Kidney epithelial cell (primary cell): ENCODE data around the gene RING1. TPM values are rescaled to one million over a fixed set of nuclear protein-coding genes. Genes with fewer than 3 reads are reported as not detected.
A peak's percentile ranks its signal among the peaks of the same experiment; 100 is the strongest.

Experiments
- DNase-seq: peaks from one replicate; pipeline ENCODE4 v3.0.0-alpha.2; 2010; ENCODE audit warnings: low read depth
- H3K27me3 ChIP-seq: 2 replicates; pipeline ENCODE4 v1.6.0; 2011; ENCODE audit warnings: low read length; ENCODE audit not compliant: control insufficient read depth, insufficient read depth
- H3K36me3 ChIP-seq: 2 replicates; pipeline ENCODE4 v1.5.1; 2011; ENCODE audit warnings: low read length; ENCODE audit not compliant: control insufficient read depth, insufficient read depth
- H3K4me3 ChIP-seq: 2 replicates; pipeline ENCODE4 v1.5.1; 2011; ENCODE audit warnings: low read depth, mild to moderate bottlenecking, control low read depth, low read length
- CTCF ChIP-seq: IDR thresholded peaks from 2 replicates; pipeline ENCODE4 v1.5.1; 2011; ENCODE audit warnings: mild to moderate bottlenecking, moderate library complexity, low read length, control low read depth, inconsistent platforms; ENCODE audit not compliant: insufficient read depth, poor library complexity, severe bottlenecking
- total RNA-seq: library from RNA; depleted of rRNA; stranded (reverse); fragments of >200 nt; gene quantifications from 2 replicates; pipeline ENCODE4 v1.2.3, GENCODE V29; 2015

RING1 gene
- total RNA-seq, 1 donor from 2014 or later = 12.1 TPM

GRCh38 chr6:33248932-33249731, 40.8 kb downstream of the RING1 start:
- Histone ChIP-seq H3K27me3 (no peaks in the 10 kb centered on the region), H3K36me3 (no peaks in the 10 kb centered on the region), H3K4me3 (peak overlapping the region; percentile 49)
- TF ChIP-seq CTCF = peak; percentile 19
- peak; percentile 94 for DNase-seq

DNA sequence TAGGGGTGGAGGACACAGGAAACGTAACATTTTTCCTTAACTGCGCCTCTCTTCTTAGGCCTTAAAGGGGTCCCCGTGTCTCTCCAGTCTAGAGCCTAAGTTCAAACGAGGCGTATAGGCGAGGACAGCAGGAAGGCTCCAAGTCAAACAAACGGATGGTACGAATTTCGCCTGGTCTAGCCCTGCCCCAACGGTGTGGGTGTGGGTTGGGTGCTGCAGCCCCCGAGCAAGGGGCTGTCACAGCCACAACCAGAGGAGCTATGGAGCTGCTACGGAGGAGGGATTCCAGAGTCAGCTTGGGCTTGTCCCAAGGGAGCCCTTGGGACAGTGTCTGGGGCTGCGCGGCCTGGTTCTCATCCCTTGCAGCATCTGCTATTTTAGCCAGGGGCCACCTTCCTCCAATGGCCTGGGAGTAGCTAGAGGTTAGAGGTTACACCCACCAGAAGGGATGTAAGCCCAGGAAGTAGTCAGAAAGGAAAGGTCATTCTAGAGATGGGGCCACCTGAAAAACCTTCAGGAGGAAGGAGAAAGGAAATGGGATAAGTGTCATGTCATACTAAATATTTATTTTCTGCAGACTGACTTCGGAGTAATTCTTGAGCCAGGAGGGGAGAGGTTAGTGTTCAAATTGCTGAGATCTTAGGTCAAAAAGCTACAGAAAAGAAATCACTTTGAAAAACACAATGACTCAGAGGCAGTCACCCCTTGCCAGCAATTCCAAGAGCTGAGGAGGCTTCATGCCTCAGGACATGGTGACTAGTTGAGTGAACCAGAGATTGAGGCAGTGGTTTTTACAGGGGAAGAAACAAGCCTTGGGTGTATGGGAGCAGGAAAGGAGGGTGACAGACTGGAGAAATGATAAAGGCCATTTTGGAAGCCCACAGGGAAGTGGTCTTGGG, 41.7 kb downstream of the RING1 start:
- peak; percentile 62 for DNase-seq
- H3K4me3 ChIP-seq = peak overlapping the region; percentile 49

GRCh38 chr6:33250731-33251130, 42.4 kb downstream of the RING1 start:
- Histone ChIP-seq H3K27me3 (no peaks in the 10 kb centered on the region), H3K4me3 (no peak overlapping the region), H3K36me3 (no peaks in the 10 kb centered on the region)
- DNase-seq = no peak
- TF ChIP-seq CTCF = no peak

More for the DNA sequence above, 41.7 kb downstream of the RING1 start:
- Histone ChIP-seq H3K27me3 (no peaks in the 10 kb centered on the region), H3K36me3 (no peaks in the 10 kb centered on the region)
- TF ChIP-seq CTCF = no peak

DNA sequence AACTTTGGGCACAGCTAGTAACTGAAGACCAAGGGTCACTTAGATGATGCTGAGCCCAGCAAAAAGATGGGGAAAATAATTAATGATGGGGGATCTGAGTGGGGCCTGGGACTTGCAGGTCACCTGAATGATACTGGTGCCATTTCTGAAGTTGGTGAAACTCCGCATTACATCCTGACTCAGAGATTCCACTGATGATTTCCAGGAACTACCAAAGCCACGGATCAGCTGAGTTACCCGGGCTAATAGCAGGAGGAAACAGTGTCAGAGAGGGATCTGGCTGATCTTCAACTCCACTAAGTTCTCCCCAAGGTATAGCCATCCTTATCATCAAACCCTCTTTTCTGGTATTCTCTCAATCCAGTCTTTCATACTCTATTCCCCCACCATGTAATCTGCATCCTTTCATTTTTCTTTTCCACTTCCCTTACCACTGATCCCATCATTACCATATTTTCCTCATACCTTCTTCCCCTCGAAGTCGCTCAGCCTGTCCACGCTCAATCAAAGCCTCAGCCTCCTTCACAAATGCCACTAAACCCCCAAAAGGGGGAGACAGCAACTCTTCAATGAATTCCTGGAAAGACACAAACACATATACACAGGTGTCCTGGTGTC, 43.2 kb downstream of the RING1 start:
- H3K36me3 ChIP-seq = no peaks in the 10 kb centered on the region
- no peaks in the 10 kb centered on the region for H3K27me3 ChIP-seq
- no peak overlapping the region for H3K4me3 ChIP-seq
- DNase-seq = no peak
- TF ChIP-seq CTCF = no peak

GRCh38 chr6:33252759-33253158, 44.5 kb downstream of the RING1 start:
- TF ChIP-seq CTCF = no peak
- H3K36me3 ChIP-seq = no peaks in the 10 kb centered on the region
- DNase-seq = no peak
- H3K27me3 ChIP-seq = no peaks in the 10 kb centered on the region
- H3K4me3 ChIP-seq = no peak overlapping the region
